Hepatocyte (in vitro differentiated cells): Measurements from ENCODE around the gene CTR9.

ENCODE experiments used
- EZH2 ChIP-seq: fragments of 200-600 bp; sonication (generic); IDR thresholded peaks from 2 replicates; pipeline ENCODE4 v1.6.1; 2016; ENCODE audit warnings: antibody characterized with exemption, mild to moderate bottlenecking, borderline replicate concordance
- EZH2phosphoT487 ChIP-seq: fragments of 200-600 bp; sonication (generic); IDR thresholded peaks from one replicate; pipeline ENCODE4 v1.6.1; 2018; ENCODE audit warnings: antibody characterized with exemption, mild to moderate bottlenecking, low read depth, moderate library complexity; ENCODE audit not compliant: unreplicated experiment, severe bottlenecking
- TF ChIP-seq, protein P1 (sequence below): fragments of 200-600 bp; sonication (generic); IDR thresholded peaks from 2 replicates; pipeline ENCODE4 v1.5.1; 2016; ENCODE audit warnings: antibody characterized with exemption, mild to moderate bottlenecking; ENCODE audit not compliant: poor library complexity

DNA sequence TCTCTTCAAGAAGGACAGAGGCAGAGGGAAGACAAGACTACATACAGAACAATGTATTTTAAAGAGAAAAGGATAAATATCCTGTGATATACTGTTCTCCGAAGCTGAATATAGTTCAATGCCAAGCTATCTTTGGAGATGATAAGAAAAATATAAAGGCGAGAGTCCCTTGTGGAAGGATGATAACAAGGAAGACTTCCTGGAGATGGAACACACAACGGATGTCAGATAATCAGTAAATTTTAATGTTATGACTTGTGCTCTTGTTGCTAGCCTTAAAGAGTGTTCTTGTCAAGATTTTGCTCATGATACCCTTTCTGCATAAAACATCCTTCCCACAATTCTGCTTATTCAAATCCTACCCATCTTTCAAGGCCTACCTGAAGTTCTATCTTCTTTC, 6.8 kb upstream of the CTR9 start:
- TF ChIP-seq, protein P1, sequence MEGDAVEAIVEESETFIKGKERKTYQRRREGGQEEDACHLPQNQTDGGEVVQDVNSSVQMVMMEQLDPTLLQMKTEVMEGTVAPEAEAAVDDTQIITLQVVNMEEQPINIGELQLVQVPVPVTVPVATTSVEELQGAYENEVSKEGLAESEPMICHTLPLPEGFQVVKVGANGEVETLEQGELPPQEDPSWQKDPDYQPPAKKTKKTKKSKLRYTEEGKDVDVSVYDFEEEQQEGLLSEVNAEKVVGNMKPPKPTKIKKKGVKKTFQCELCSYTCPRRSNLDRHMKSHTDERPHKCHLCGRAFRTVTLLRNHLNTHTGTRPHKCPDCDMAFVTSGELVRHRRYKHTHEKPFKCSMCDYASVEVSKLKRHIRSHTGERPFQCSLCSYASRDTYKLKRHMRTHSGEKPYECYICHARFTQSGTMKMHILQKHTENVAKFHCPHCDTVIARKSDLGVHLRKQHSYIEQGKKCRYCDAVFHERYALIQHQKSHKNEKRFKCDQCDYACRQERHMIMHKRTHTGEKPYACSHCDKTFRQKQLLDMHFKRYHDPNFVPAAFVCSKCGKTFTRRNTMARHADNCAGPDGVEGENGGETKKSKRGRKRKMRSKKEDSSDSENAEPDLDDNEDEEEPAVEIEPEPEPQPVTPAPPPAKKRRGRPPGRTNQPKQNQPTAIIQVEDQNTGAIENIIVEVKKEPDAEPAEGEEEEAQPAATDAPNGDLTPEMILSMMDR, result no peak
- TF ChIP-seq EZH2phosphoT487 (no peak), EZH2 (no peak)
